Measurements from ENCODE around the gene SF3B6. TPM values are rescaled to one million over a fixed set of nuclear protein-coding genes. Genes with fewer than 3 reads are reported as not detected.

Gene SF3B6
- total and polyA plus RNA-seq, 2 experiments from 2014 or later: 140 to 565 TPM

- peak; percentile 93 for DNase-seq (ENCODE audit: low spot score)
- Mint-ChIP-seq H3K4me1 (peaks cover 19% of the 10 kb centered on the region), H3K36me3 (ENCODE audit: low read depth) (peaks cover 49% of the 10 kb centered on the region), H3K9me3 (no peaks in the 10 kb centered on the region), H3K27ac (peak overlapping the region; percentile 97), H3K4me3 (peak overlapping the region; percentile 86), H3K27me3 (ENCODE audit: insufficient read depth, low read depth, poor library complexity) (peaks cover 10% of the 10 kb centered on the region)
- Histone ChIP-seq H4K20me1 (replicated peaks; ENCODE audit: insufficient read depth) (no peaks in the 10 kb centered on the region), H3K9me2 (ENCODE audit: insufficient read depth) (no peaks in the 10 kb centered on the region), H3K4me1 (ENCODE audit: insufficient read depth) (peaks cover 11% of the 10 kb centered on the region), H3K36me3 (ENCODE audit: insufficient read depth) (peaks cover 12% of the 10 kb centered on the region), H3K27ac (ENCODE audit: low read depth) (peak overlapping the region; percentile 96), H3K79me2 (replicated peaks; ENCODE audit: insufficient read depth) (peaks cover 4% of the 10 kb centered on the region), H3K4me2 (peak overlapping the region; percentile 74), H2AFZ (peak overlapping the region; percentile 20; the same call in 1 of the 2 replicates), H3K4me3 (peak overlapping the region; percentile 57), H3K27me3 (ENCODE audit: insufficient read depth) (no peaks in the 10 kb centered on the region), H3F3A (replicated peaks; ENCODE audit: low read depth) (peaks cover 15% of the 10 kb centered on the region; the same call in 1 of the 2 replicates)
- peak; percentile 79 for ATAC-seq
- no peak for TF ChIP-seq ZNF331 (CRISPR knock-in tag; IDR thresholded peaks at IDR 0.05; ENCODE audit: low read depth)
- peak; percentile 61 for TF ChIP-seq POLR2AphosphoS5 (IDR thresholded peaks at IDR 0.05; ENCODE audit: low read depth)
- TF ChIP-seq CTCF (conservative IDR thresholded peaks at IDR 0.05; ENCODE audit: low read depth in 2 of 2): peak in 1 of 2 experiments; percentile 15; a peak in 1 of 4 replicates
Measured at GRCh38 chr2:24083567-24084385, 7.7 kb upstream of the SF3B6 start.

- H3K36me3 Mint-ChIP-seq (ENCODE audit: low read depth): peaks cover 52% of the 10 kb centered on the region
- Histone ChIP-seq H3K79me2 (replicated peaks; ENCODE audit: insufficient read depth) (peaks cover 4% of the 10 kb centered on the region), H3K4me2 (peak overlapping the region; percentile 74), H3K27me3 (ENCODE audit: insufficient read depth) (no peaks in the 10 kb centered on the region), H3K36me3 (ENCODE audit: insufficient read depth) (peaks cover 12% of the 10 kb centered on the region), H4K20me1 (replicated peaks; ENCODE audit: insufficient read depth) (no peaks in the 10 kb centered on the region), H3K4me3 (peak overlapping the region; percentile 57), H3K9me2 (ENCODE audit: insufficient read depth) (no peaks in the 10 kb centered on the region), H2AFZ (no peak overlapping the region), H3K27ac (ENCODE audit: low read depth) (peak overlapping the region; percentile 96), H3K4me1 (ENCODE audit: insufficient read depth) (peaks cover 18% of the 10 kb centered on the region), H3F3A (replicated peaks; ENCODE audit: low read depth) (peaks cover 15% of the 10 kb centered on the region)
- DNase-seq (ENCODE audit: low spot score) (no peak), ATAC-seq (no peak)
- peaks cover 10% of the 10 kb centered on the region for H3K27me3 Mint-ChIP-seq (ENCODE audit: insufficient read depth, low read depth, poor library complexity)
- H3K9me3 Mint-ChIP-seq: no peaks in the 10 kb centered on the region
- peak overlapping the region; percentile 97 for H3K27ac Mint-ChIP-seq
- peaks cover 22% of the 10 kb centered on the region for H3K4me1 Mint-ChIP-seq
- H3K4me3 Mint-ChIP-seq: peak overlapping the region; percentile 86
- TF ChIP-seq REST (IDR thresholded peaks at IDR 0.05; ENCODE audit: unreplicated experiment) (no peak), EZH2phosphoT487 (IDR thresholded peaks at IDR 0.05; ENCODE audit: unreplicated experiment) (no peak), EZH2 (IDR thresholded peaks at IDR 0.05; ENCODE audit: low read depth, unreplicated experiment) (no peak), CTCF (conservative IDR thresholded peaks at IDR 0.05; ENCODE audit: low read depth in 2 of 2) (no peak), STAT1 (IDR thresholded peaks at IDR 0.05; ENCODE audit: unreplicated experiment) (no peak)
Measured at GRCh38 chr2:24082787-24083566, 6.9 kb upstream of the SF3B6 start.
